DMS114 treated with DMSO at 0.1 percent for 48 hours (cell line): ENCODE results near the gene FUOM.
A peak's percentile ranks its signal among the peaks of the same experiment; 100 is the strongest.
"Not testable (repeated sequence)": the region's sequence is repeated elsewhere in the genome, so short reads cannot be mapped to it uniquely, and the experiment has no call there.

Source experiments
- DNase-seq: peaks from one replicate; lab custom pipeline; 2025; ENCODE audit not compliant: unreplicated experiment; lab: John Stamatoyannopoulos, UW

FUOM gene

DNA sequence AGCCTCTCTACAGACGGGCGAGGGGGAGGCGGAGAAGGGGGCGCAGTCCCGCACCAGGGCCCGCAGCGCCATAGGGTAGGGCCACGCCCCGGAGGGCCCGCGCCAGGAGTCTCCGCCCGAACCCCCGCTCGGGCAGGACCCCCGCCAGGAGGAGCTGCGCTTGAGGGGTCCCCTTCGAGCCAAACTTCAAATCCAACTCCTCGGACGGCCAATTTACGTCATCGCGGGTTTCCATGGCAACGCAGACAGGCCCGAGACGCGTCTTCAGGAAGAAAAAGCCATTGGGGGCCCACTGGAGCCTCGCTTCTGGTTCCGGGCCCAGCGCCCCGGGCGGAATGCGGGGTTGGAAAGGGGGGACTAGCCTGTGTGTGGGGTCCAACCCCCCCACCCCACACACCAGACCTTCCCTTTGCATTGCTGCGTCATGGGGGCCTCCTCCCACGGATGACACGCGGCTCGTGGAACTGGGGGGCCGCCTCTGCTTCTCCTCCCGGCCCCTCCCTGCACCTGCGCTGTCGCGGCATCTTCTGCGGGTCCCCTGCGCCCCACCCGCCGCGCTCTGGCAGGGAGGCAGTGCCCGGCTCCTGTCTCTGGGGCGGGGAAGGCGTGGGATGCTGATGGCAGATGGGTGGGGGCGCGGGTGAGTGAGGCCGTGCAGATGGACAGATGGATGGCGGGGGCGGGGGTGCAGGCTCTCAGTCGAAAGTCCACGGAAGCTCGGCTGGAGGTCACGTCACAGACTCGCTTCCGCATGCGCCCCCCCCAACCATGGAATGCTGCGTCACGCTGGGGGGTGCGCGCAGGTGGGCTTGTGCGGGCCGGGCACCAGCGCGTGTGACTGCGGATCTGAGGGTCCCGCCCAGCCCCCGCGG, 22.3 kb downstream of the FUOM start:
- DNase-seq: peak; percentile 10

GRCh38 chr10:133334503-133335245, 23.1 kb downstream of the FUOM start:
- DNase-seq: no peak

DNA sequence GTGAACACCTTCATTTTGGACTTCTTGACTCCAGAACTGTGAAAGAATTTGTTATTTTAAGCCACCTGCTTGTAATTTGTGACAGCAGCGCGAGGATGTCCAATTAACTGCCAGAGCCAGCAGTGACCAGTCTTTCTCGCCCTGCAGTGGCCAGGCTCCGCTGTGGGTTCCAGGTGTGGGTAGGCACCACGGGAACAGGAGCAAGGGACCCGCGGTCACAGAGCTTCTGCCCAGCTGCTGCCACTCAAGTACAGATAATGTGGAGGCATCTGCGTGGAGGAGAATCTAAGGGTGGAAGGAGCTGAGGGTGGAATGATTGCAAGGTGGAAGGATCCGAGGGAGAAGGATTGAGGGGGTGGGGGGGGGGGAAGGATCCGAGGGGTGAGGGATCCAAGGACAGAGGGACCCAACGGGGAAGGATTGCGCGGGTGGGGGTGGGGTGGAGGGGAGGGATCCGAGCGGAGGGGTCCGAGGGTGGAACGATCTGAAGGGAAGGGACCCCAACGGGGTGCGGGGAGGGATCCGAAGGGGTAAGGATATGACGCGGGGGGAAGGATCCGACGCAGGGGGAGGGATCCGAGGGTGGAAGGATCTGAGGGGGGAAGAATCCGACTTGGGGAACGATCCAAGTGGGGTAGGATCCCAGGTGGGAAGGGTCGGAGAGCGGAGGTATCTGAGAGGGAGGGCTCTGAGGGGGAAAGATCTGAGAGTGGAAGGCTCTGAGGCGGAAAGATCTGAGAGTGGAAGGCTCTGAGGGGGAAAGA, 24.7 kb downstream of the FUOM start:
- no peak for DNase-seq

DNA sequence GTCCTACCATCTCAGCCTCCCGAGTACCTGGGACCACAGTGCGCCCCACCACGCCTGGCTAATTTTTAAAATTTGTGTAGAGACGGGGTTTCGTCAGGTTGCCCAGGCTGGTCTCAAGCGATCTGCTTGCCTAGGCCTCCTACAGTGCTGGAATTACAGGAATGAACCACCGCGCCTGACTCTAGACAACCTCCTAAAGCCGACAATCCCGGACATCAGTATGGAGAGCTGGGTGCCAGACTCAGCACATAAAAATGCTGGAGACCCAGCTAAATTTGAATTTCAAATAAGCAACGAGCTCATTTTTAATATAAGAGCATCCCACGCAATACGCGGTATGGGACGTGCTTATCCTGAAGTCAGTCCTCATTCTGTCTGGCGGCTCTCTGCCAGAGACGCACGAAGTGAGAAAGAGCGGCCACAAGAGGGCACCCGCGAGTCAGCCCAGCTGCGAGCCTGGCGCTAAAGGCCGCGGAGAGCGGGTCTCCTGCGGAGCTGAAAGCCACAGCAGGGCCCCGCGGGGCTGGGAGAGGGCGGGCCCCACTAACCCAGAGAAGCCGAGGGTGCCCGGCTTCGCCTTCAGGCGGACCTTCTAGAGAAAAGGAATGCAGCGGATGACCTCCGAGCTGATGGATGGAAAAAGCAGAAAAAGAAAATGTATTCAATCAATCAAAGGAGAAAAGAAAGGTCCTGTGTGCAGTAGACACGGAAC, 28.2 kb downstream of the FUOM start:
- DNase-seq: peak; percentile 77

DNA sequence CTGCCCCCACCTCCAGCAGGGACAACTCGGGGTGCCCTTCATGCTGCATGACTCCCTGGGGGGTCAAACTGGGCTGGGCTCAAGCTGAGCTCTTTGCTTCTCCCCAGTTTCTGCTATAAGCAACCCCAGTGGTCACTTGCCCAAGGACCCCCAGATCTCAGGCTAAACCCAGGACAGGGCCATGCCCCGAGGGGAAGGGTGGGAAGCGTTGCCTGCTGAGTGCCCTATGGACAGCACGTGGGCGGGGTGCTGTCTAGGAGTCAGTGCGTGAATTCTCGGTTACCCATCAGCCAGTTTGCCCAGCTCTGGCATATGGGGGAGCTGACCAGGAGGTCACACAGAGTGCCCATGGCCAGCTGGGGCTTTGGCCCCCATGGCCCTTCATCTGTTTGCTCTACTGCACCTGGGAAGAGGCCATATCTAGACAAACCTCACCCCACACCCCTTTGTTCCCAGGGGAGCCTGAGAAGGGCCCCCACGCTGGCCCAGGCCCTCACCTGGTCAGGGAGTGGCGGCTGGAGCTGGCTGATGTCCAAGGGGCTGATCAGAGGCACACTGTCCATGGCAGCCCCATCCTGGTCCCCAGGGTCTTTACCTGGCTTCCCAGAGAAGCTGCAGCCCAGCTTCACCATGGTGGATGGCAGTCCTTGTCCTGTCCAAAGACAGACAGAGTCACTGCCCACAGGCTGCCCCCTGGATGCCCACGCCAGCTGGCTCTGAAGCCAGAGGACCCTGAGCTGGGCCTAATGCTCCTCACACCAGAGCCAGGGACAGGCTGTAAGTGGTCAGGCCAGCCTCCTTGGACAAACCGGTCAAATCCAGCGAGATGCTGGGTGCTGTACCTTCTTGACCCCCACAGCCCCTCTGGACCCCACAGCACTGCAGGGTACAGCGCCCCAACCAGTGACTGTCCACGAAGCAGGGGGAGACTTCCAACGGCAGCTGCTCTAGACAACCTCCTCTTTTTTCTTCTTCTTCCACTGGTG, 29.2 kb downstream of the FUOM start:
- DNase-seq: no peak

- no peak for DNase-seq
These were observed 30.0 kb downstream of the FUOM start for GRCh38 chr10:133327651-133328357.

DNA sequence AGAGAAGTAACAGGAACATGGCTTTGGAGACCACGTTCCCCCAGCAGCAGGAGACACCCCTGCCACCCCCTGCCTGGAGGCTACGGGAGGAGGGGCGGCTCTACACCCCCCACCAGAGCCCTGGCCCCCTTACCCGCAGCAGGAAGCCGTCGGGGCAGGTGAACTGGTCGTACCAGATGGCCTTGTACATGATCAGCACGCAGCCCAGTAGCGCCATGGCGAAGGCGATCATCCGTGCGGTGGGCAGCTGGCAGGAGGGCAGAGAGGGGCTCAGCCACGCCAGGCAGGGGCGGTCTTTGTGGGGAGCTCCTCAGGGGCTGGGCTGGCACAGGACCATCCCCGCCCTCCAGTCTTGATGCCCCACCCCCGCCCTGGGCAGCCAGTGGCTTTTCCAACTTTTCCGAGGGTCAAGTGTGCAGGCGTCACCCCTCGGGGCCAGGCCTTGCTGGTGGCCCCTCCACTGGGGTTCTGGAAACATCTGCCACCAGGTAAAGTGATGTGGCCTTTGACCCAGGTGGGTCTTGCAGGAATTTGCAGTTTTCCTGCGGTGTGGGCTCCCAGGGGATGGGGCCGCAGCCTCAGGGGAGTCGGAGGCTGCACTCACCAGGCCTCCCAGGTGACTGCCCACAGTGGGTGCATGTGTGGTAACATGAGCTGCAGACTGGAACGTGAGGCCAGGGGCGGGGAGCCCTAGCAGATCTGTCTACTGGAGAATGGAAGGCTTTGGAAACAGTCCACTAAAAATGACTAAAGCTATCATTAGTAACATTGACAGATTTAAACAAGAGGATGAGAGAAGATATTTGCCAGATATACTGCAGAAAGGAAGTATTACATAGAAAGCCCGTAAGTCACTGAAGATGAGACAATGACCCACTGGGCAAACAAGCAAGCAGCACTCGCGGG, 30.8 kb downstream of the FUOM start:
- no peak for DNase-seq

DNA sequence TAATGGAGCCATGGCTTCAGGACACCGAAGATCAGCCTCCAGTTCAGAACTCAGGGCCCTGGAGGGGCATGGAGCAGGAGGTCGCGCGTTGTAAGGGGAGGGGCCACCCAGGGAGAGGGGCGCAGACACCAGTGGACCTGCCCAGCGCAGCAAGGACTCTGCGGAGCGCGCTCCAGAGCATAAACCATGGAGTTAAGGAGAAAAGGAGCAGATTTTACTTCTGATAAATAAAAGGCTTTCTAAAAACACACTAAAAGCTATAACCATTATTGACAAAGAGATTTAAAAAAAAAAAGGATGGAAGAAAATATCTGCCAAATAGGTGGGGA, 31.6 kb downstream of the FUOM start:
- no peak for DNase-seq

DNA sequence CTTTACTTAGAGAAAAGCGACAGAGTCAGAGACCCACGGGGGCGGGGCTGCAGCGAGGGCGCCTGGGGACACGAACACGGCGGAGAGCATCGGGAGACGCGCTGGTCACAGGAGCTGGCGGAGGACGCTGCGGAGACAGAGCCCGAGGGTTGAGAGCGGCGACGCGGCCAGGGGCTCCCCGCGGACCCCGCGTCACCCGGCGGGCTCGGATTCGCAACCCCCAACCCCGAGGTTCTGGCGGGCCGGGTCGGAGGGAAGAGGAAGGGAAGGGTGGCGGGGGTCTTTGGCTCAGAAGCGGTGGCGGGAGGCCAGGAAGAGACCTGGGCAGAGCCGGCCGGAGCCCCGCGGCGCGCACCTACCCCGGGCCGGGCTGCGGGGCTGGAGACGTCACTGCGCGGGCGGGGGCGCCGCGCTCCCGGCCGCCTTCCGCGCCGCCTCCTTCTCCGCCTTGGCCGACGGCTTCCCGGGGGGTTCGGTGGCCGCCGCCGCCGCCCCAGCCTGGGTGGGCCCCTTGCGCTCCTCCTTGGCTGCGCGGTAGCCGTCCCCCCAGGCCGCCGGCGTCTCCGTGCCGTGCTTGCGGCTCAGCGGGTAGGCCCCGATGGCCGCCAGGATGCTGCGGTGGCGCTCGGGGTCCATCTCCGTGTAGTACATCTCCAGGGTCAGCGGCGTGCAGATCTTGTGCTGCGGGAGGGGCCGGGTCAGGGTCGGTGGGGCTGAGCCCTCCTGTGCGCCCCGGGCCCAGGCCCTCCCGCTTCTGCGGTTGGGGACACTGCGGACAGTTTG, 32.2 kb downstream of the FUOM start:
- no peak for DNase-seq

DNA sequence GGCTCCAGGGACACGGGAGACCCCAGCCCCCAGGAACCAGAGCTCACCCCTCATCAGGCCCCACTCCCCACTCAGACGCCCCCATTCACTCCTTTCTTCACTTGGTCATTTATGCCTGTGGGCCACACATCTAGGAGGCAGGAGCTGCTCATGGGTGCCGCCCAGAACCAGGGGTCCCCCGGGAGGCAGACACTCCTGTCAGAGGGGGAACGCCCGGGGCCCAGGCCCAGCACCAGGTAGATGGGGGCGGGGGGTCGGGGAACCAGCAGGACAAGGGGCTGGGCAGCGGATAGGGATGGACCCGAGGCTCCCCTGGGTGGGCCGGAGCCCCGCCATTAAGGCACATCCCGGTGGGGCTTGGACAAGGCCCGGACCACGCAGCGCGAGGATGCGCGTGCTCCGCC, 33.0 kb downstream of the FUOM start:
- no peak for DNase-seq

- DNase-seq: peak; percentile 37
These were observed 33.5 kb downstream of the FUOM start for GRCh38 chr10:133324198-133324792.

DNA sequence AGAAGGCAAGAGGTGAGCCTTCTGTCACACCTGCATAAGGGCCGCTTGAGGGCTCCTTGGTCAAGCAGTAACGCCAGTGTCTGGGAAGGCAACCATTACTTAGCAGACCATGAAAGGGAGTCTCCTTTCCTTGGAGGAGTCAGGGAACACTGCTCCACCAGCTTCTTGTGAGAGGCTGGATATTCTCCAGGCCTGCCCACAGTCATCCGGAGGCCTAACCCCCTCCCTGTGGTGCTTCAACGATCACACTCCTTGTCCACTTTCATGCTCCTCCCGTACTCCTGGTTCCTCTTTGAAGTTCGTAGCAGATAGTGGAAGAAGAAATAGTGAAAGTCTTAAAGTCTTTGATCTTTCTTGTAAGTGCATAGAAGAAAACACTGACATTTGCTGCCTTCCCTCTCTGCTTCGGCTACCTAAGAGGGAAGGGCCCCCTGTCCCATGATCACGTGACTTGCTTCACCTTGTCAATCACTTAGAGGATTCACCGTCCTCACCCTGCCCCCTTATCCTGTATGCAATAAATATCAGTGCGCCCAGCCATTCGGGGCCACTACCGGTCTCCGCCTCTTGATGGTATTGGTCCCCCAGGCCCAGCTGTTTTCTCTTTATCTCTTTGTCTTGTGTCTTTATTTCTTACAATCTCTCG, 35.6 kb downstream of the FUOM start:
- not testable (repeated sequence) for DNase-seq

GRCh38 chr10:133320852-133321422, 36.9 kb downstream of the FUOM start:
- DNase-seq: not testable (repeated sequence)

GRCh38 chr10:133318494-133319127, 39.2 kb downstream of the FUOM start:
- peak; percentile 17 for DNase-seq

DNA sequence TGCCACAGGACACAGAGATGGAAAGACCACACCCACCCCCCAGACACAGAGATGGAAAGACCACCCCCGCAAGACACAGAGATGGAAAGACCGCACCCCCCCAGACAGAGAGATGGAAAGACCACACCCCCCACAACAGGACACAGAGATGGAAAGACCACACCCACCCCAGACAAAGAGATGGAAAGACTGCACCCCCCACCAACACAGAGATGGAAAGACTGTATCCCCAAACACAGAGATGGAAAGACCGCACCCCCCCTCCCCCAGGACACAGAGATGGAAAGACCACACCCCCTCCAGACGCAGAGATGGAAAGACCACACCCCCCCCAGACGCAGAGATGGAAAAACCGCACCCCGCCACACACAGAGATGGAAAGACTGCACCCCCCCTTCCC, 41.1 kb downstream of the FUOM start:
- DNase-seq: no peak

GRCh38 chr10:133316266-133316665, 41.6 kb downstream of the FUOM start:
- DNase-seq: no peak
